GM18526 (cell line): Measurements from ENCODE around the gene RTTN.

Experiments used
- POLR2A ChIP-seq: IDR thresholded peaks from 3 replicates; pipeline ENCODE4 v1.6.1; 2011; ENCODE audit not compliant: insufficient read length; ENCODE audit errors: extremely low read depth

RTTN gene

DNA sequence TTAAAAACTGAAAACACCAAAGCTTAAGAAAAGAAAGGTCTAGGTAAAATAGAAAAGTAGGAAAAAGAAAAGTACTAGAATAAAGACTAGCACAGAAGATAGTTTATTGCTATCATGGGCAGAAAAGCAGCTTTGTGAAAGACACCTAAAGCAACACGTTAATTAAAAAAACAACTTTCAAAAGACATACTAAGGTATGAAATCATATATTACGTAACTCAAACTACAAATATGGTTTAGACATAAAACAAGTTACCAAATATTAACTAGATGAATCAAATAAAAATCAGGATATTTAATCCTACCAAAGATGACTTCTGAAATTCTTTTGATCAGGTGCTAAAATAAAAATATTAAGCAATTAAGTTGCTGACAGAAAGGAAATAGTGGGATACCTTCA lies 30.3 kb downstream of the RTTN start:
- no peak for TF ChIP-seq POLR2A

DNA sequence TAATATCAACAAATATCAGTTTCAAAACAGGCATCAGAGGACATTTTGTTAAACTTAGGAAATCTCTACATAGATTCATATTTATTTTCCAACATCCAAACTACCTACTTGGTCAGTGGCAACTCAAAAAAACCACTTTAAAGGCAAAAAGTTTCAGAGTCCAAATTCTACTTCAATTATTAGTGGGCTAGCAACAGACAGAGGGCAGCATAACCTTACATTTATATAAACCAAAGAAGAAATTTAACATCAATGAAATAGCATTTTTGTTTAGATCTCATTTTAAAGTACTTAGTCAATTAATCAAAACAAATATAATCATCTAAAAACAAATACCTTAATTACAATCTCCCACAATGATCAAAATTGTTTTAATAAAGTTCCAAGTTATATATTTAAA lies 33.3 kb downstream of the RTTN start:
- TF ChIP-seq POLR2A = no peak

DNA sequence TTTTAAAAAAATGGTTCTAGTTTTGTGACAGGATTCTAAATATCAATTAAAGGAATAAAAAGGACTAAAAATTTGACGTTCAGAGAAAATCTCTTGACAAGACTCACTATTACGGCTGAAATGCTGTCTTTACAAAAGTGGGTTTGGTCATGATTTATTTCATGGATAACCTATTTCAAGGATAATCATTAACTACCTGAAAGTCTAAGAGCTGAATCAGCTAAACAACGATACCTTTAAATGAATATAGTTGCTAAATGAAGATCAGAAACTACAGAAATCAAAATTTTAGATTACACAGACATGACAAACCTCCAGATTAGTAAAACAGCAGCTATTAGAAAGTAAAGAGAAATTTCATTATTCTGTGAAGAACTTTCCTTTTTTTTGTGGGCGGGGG lies 35.7 kb downstream of the RTTN start:
- no peak for TF ChIP-seq POLR2A

DNA sequence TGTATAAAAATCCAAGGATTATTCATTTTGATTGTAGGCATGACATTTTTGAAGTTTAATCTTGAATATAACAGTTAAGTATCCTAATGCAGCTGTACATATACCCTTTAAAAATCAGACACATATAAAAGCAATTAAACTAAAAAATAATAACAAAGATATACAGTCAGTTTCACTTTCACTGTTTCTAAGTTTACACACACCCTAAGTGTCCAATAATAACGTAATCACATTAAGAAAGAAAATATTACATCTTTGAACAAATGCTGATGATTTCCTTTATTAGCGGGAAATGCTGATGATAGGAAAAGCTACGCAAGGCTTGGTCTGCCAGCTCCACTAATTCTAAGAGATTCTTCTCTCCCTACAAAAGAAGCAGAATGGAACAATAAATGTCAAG lies 38.8 kb downstream of the RTTN start:
- no peak for TF ChIP-seq POLR2A

DNA sequence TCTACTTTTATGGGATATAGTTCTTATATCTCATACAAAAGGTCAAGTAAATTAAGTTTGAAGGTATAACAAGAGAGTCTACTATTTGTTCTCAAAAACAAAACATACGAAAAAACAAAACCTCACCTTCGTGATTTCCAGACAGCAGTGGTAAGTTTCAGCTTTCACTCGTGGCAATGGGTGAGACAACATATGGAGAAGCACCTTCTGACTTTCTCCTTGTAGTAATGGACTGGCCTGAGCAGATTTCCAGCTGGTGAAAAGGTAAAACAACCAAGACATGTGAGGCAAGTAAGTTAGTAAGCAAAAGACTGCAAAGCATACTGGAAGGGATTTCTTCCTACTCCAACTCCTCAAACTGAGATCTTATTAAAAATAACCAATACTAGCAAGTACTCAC lies 39.6 kb downstream of the RTTN start:
- TF ChIP-seq POLR2A = no peak

DNA sequence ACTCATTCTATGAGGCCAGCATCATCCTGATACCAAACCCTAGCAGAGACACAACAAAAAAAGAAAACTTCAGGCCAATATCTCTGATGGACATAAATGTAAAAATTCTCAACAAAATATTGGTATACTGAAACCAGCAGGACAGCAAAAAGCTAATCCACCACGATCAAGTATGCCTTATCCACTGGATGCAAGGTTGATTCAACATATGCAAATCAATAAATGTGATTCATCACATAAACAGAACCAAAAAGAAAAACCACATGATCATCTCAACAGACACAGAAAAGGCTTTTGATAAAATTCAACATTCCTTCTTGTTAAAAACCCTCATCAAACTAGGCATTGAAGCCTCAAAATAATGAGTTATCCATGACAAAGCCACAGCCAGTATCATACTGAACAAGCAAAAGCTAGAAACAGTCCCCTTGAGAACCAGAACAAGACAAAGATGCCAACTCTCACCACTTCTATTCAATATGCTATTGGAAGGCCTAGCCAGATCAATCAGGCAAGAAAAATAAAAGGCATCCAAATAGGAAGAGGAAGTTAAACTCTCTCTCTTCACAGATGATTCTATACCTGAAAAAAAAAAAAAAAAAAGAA lies 45.3 kb downstream of the RTTN start:
- TF ChIP-seq POLR2A = no peak

DNA sequence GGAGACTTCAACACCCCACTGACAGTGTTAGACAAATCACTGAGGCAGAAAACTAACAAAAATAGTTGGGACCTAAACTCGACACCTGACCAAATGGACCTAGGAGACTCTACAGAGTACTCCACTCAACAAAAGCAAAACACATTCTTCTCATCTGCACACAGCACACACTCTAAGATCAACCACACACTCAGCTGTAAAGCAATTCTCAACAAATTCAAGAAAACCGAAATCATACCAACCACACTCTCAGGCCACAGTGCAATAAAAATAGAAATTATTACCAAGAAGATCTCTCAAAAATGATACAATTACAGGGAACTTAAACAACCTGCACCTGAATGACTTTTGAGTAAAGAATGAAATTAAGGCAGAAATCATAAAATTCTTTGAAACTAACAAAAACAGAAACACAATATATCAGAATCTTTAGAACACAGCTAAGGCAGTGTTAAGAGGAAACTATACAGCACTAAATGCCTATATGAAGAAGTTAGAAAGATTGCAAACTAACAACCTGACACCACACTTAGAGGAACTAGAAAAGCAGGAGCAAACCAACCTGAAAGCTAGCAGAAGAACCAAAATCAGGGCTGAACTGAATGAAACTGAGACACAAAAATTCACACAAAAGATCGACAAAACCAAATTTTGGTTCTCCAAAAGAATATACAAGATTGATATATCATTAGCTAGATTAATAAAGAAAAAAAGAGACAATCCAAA lies 46.3 kb downstream of the RTTN start:
- TF ChIP-seq POLR2A = no peak

DNA sequence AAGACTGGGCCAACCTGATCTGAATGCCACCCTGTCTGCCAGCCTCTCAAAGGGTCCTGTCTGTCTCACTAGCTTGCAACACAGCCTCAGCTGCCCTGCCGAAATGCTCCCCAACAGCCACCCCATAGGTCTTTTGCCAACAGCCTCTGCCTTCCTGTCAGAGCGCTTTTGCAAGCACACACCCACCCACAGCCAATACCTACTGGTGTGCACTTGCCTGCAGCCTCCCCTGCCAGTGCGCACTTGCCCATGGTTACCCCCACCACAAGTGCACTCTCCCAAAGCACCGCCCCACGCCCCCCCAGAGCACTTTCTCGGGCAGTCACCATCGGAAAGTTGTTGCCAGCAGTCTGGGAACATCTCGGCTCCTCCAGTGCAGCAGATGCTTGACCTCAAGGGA lies 48.6 kb downstream of the RTTN start:
- no peak for TF ChIP-seq POLR2A

DNA sequence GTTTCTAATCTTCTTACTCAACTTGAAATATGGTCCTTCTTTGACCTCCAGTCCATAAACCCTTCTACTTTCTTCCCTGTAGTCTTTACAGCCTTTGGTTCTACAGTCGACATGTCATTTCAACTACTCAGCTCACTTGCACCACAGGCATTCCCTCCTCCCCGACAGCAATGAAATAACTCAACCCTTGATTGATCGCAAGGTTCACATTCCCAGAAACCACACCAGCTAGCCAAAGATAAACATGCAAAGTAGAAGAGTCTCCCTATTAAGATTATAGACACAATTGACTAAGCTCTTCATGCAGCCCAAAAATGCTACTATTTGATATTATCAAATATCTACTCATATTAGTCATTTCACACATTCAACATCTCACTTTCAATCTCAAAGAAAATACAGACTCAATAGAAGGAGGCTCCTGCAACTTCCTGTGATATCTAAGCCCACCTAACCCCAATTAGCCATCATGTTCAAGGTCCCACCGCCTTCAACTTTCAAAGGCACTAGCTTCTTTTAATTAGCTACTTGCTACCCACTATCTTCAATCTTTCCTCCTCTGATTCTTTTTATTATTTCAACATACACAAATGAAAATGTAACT lies 50.8 kb downstream of the RTTN start:
- TF ChIP-seq POLR2A = no peak

DNA sequence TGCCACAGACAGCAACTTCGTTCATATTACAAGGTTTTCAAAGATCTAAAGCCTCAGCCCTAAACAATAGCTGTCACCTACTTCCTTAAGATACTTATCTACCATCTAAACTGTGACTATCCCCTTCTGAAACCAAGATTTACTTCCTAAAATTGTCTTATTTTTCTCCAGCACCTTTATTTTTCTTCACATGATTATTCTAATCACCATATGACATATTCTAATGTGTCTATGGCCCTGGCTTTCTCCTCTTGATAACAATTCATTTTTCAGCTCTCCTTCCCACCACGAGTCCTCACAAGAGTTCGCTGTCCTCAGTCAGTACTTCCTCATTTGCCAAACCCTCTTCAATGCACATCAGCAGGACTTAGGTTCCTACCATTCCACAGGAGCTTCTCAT lies 53.9 kb downstream of the RTTN start:
- no peak for TF ChIP-seq POLR2A

DNA sequence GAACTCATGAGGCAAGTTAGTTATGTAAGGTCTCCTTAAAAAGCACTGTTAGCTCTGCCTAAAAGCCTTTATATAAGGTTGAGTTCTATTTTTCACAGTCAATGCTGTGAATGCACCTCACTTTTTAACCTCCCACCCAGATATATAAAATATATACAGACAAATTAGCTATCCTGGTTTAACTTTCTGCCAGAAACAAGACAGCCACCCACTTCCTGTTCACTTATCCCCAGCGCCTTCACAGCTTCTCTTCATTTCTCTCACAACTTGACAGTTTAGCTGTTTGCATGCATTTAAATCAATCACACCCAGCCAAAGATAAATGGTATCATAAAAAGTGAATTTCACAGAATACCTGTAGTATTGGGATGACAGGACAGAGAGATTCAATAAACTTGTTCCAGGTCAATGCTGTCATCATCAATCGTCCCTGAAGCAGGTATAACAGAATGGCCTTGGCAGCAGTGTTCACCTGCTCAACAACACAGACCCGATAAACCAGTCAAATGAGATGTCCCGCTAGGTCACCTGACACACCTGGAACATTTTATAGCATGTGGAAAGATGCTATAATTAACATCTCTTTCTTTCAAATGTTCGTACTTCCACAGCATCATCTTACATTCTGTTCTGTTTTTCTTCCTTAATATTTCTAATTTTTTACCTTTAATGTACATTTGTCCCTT lies 55.7 kb downstream of the RTTN start:
- TF ChIP-seq POLR2A = no peak

DNA sequence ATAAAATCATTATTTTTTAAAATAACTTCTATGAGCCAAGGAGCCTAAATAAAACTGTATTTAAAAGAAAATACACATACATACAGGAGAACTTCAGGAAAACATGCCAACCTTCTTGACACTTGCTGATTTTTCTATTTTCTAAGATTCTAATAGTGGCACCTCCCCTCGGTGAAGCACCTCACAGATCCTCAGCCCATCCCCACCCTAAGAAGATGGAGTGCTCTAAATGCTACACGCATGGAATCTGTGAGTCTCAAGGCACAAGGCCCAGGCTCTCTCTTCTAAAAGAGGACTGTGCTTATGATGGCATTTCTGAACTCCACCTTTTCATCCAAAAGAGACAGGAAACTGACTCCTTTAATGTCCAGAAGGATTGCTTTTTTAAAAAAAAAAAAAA lies 56.3 kb downstream of the RTTN start:
- no peak for TF ChIP-seq POLR2A

DNA sequence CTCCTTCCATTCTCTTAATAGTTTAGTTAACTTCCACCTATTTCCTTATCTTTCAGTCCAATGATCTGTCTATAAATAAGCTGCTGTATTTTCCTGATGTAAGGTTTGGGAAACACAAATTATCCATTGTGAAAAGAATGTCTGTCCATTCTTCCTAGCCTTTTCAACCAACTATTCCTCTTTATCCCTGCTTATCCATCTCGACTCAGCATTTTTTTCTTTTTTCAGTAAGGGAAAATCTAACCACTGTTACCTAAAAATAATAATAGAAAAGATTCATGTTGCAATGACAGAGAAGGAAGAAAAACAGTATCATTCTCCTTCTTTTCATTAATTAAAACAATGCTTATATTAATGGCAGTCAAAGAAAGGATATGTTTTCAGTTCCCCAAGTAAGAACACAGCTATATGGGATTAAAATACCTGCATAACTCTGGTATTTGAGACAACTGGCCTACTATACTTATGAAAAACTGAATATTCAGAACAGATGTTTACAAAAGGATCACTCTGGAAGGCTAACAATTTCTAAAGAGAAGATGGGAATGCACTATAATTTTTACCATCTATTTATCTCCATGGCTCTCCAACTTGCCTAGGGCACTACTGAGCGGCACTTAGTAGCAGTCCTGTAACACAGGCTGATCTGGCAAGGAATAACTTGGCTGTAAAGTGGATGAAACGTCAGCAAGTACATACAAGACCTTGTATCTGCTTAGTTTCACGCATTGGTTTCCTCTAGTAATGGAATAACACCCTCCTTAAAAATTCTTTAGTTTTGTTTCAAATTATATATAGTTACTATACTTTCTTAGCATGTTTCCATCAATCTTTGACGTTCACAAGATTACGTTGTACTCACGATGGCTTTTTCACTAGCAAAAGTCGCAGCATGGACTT lies 57.2 kb downstream of the RTTN start:
- no peak for TF ChIP-seq POLR2A

DNA sequence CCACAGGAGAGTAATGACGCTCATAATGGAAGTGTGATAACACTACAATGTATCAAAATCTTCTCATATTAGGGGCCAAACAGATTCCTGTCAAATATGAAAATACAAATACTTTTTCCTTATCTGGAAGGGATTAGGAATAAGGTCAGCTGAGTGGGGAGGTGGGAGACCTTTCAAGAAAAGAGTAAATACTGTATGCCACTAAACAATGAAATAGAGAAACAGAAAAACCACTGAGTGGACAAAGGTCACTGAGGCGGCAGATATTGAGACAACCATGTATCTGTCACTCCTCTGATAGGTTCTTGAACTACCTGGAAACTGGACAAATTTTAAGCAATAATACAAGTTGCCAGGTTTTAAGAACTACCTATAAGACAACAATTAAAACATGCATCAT lies 59.3 kb downstream of the RTTN start:
- TF ChIP-seq POLR2A = no peak

DNA sequence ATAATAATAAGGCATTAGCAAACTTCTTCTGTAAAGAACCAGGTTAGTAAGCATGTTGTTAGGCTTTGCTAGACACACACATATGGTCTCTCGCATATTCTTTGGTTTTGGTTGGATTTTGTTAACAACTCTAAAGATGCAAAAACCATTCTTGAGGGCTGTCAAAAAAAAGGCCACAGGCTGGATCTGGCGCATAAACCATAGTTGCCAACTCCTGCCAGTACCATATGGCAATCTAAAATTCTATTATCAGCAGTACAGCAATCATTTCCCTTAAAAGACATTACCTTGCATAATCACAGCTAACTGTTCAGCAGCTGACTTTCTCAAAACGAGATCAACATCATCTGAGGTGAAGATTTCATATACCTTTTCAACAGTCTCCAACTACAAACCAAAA lies 63.5 kb downstream of the RTTN start:
- no peak for TF ChIP-seq POLR2A
